CD4-positive, alpha-beta T cell treated with Interferon alpha-2 for 1 hour (primary cell): Measurements from ENCODE around the gene KCNJ3.
"Not testable (repeated sequence)": the region's sequence is repeated elsewhere in the genome, so short reads cannot be mapped to it uniquely, and the experiment has no call there.

ENCODE experiments used
- DNase-seq, 2 donors: peaks; one replicate each; pipeline ENCODE4 v3.0.0-alpha.2; 2020 to 2022

KCNJ3 gene

GRCh38 chr2:154849482-154849881 is 151.0 kb downstream of the KCNJ3 start:
- no peak for DNase-seq

- no peak for DNase-seq
Measured at GRCh38 chr2:154850532-154850931, 152.0 kb downstream of the KCNJ3 start.

DNA sequence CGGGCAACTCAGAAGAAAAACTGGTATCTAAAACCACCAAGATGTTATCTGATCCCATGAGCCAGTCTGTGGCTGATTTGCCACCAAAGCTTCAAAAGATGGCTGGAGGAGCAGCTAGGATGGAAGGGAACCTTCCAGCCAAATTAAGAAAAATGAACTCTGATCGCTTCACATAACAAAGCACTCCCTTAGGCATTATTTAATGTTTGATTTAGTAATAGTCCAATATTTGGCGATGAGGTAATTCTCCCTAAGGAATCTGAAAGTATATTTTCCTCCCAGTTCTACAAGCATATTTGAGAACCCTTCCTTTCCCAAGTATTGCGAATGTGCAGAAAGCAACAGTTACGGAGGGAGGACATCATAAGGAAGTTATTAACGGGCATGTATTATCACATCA is 156.6 kb downstream of the KCNJ3 start:
- DNase-seq, result no peak

DNA sequence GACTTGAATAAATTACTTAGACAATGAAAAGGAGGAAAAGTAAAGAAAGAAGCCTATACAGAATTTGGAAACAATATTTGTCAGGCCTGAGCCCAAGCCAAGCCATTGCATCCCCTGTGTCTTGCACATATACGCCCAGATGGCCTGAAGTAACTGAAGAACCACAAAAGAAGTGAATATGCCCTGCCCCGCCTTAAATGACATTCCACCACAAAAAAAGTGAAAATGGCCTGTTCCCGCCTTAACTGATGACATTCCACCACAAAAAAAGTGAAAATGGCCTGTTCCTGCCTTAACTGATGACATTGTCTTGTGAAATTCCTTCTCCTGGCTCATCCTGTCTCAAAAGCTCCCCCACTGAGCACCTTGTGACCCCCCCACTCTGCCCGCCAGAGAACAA is 168.7 kb downstream of the KCNJ3 start:
- DNase-seq, result not testable (repeated sequence)

GRCh38 chr2:154875999-154876398 is 177.5 kb downstream of the KCNJ3 start:
- no peak for DNase-seq

- DNase-seq, result no peak
Measured at GRCh38 chr2:154882725-154883124, 184.2 kb downstream of the KCNJ3 start.

- DNase-seq, result no peak
Measured at GRCh38 chr2:154886316-154886715, 187.8 kb downstream of the KCNJ3 start.

DNA sequence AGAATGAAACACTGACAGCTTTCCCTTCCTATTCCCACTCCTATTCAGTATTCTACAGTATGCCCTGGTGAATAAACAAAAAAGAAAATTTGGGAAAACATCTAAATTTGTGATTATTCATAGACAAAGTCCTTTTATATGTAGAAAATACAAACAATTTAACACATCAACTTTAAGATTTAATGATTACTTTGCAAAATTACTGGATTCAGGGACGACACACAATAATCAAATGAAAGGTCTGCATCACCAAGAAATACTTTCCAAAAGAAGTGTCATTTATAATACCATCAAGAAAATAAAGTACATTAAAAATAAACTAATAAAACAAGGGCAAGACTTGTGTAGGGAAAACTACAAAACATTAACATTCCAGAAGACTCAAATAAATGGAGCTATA is 199.8 kb downstream of the KCNJ3 start:
- no peak for DNase-seq

DNA sequence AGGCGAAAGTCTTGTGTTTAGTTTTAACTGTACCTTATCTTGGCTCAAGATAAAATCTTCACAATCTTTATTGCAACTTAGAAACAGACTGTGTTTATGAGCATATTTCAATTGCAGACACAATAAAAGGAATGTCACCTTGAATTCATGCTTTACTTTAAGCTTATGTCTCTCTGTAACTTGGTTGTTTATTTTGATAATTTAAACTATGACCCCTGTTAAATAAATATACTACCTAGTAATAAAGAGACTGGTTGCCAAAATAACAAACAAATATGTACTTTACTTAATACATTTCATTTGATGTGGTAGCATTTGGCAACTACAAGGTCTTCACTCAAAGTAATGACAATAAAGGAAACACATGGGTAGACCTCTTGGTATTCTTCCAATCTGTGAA is 202.6 kb downstream of the KCNJ3 start:
- no peak for DNase-seq
